SK-MEL-5 (cell line): ENCODE data around the gene R3HDML. TPM values are rescaled to one million over a fixed set of nuclear protein-coding genes. Genes with fewer than 3 reads are reported as not detected.

Experiments used
- DNase-seq: peaks from one replicate; pipeline ENCODE4 v3.0.0-alpha.2; 2016; ENCODE audit warnings: low read depth, low spot score
- in situ Hi-C: cut with HindIII; loops from 2 replicates; pipeline ENCODE4 v1.10.0; 2016; ENCODE audit warnings: low sequenced_read_pairs, high pct_unique_total_duplicates, low pct_unique_long_range_greater_than_20kb
- small RNA-seq, 2 experiments: library from RNA; depleted of rRNA; stranded (forward); fragments of <200 nt; gene quantifications; one replicate each; pipeline ENCODE3, GENCODE V24; 2014
- total RNA-seq: library from RNA; depleted of rRNA; stranded (reverse); fragments of >200 nt; shearing (Covaris generic); gene quantifications from 2 replicates; pipeline ENCODE4 v1.2.3, GENCODE V29; 2014; rRNA removed

The R3HDML gene
- total RNA-seq, 1 experiment from 2014 or later: not detected

GRCh38 chr20:44392088-44392775 lies 55.4 kb downstream of the R3HDML start:
- DNase-seq: no peak
- in situ Hi-C loops: loop anchor here (10.0 kb wide), 1 partner anchor 73 kb away; no protein-coding TSS in a partner anchor

DNA sequence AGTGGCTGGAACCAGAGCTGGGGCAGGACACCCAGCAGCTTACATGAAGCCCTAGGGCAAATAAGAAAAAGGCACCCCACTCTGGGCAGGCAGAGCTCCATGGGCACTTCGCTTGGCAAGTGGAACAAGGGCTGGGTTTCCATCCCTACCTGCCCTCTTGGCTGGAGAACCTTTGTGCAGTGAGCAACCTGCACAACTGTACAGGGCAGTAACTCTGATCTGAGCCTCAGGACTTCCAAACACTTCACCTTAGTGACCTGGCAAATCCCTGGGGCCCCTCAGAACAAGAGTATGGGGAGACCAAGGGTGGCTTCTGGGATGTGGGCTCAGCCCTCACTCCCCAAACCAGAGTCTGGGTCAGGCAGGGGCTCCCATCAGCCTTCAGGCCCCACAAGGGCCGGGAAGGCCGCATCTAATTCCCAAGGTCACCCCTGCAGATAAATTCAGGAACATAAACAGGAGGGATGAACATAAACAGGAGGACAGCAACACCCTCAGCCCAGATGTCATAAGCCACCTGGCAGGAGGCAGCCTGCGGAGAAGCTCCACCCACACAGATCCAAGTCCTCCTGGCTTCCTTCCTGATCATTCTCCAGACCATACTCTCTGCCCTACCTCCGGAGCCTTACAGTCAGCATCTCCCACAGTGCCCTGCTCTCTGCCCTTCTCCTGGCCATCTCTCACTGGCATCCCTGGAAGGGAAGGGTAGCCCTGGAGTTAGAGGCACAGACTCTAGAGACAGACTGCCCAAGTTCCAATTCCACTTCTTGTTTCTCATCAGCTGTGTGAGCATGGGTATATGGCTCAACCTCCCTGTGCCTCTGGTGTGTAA lies 56.1 kb downstream of the R3HDML start:
- in situ Hi-C loops: loop anchor here (10.0 kb wide), 1 partner anchor 72 kb away; no protein-coding TSS in a partner anchor
- no peak for DNase-seq

DNA sequence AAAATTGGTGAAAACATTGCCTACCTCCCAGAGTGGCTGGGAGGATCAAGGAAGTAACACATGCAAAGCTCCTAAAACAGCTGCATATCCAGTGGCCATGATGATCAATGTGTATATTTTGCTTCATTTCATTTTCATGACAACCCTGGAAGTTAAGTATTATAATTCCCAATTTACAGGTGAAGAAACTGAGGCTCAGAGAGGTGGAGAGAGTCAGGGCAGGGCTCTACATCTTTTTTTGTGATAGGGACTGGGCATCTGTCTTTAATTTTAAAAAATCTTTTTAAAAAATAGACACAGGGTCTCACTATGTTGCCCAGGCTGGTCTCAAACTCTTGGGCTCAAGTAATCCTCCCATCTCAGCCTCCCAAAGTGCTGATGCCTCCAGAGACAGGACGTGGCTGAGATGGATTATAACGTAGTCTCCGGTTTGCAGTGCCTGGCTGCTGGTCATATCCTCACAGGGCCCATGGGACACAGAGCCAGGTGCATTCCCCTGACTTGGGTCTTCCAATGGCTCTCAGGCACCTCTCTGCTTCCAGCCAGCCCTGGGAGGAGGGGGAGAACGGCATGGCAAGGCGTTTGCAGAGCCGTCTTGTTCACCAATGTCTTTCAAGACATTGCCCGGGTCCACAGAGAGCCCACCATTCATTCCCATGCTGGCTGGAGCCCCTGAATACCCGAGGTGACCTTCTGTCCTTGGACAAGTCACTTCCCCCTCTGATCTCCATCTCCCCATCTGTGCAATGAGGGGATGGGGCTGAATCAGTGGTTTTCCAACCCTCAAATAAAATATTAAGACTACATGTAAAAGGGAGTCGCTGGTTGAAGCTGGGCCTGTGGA lies 57.0 kb downstream of the R3HDML start:
- in situ Hi-C loops: loop anchor here (10.0 kb wide), 1 partner anchor 71 kb away; no protein-coding TSS in a partner anchor
- DNase-seq: no peak

DNA sequence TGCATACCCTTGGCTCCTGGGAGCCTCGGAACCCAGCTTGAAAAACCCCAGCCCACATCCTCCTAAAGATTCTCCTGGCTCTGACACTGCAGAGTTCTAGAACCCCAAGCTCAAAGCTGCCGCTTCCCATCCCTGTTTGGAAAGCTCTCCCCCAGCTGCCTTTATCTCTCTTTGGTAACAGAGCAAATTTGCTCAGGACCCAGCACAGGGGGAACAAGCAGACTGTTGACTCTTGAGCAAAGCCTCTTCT lies 57.5 kb downstream of the R3HDML start:
- in situ Hi-C loops: loop anchor here (10.0 kb wide), 1 partner anchor 70 kb away; no protein-coding TSS in a partner anchor
- no peak for DNase-seq

DNA sequence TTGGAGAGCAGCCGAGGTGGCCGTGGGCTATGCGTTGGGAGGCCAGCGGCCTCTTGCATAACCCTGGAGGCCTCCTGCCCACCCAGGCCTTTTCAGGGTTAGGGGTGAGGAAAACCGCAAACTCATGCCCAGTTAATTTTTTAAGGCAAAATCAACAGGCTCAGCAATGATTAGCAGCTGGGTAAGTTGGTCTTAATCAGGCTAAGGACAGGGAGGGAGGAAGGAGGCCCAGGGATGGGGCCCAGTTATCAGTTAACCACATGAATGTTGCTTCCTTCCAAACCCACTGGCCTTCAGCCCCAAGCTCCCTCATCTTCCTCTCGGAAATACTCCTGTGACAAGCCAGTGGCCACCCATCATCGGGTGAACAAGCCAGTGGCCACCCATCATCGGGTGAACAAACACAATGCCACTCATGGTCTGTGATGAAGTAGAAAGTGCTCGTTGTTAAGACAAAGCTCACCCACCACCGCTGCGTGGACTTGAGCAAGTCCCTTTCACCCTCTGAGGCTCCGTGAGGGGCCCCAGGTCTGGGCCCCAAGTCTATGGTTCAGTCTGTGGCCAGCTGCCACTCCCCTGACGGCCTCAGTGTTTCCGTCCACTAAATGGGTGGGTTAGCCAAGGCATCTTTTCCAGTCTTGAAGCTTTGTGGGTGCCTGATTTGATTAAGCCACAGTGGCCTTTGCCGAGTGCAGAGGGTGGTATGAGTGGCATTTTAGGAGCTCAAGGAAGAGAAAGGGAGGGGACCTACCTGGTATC lies 58.0 kb downstream of the R3HDML start:
- no peak for DNase-seq
- in situ Hi-C loops: loop anchor here (10.0 kb wide), 1 partner anchor 70 kb away; no protein-coding TSS in a partner anchor

DNA sequence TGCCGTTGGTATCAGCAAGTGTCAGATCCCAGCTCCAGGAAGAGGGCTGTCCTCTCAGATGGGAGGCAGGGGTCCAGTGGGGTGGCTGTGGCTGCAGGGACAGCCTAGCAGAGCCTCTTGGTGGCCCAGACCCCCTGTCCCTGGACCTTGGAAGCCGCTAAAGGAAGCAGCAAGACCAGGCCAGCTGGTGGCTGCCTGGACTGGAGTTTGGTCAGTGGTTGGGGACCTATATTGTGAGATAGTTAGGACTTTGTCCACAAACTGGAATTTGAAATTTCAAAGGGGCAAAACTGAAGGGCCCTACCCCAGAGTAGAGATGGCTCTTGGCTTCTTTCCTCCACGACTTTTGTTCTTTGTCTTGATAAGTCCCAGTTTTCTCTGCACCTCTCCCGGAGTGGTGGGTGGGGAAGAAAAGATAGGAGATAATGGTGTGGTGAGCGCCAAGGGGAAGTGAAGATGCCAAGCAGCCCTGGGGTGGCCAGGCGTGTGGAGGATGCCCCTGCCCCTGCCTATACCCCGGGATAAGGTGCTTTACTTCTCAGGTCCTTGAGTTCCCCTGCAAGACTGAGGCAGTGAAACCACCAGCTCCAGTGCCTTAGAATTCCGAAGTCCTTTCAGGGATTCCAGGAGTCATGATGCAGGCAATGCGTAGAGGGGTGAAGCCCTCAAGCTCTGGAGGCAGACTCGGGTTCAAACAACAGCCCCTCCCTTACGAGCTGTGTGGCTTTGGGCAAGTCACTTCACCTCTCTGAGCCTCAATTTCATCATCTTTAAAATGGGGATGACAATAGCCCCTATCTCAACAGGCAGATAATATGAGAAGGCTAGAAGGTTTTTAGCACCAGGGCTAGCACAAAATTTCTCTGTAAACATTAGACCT lies 58.9 kb downstream of the R3HDML start:
- in situ Hi-C loops: loop anchor here (10.0 kb wide), 1 partner anchor 69 kb away; no protein-coding TSS in a partner anchor
- DNase-seq: no peak

- no peak for DNase-seq
- in situ Hi-C loops: loop anchor here (10.0 kb wide), 1 partner anchor 68 kb away; no protein-coding TSS in a partner anchor
Observed at GRCh38 chr20:44396369-44397130, 59.7 kb downstream of the R3HDML start.

GRCh38 chr20:44398335-44398734 lies 61.5 kb downstream of the R3HDML start:
- in situ Hi-C loops: loop anchor here (10.0 kb wide), 1 partner anchor 66 kb away; no protein-coding TSS in a partner anchor
- DNase-seq: no peak

GRCh38 chr20:44399446-44399845 lies 62.6 kb downstream of the R3HDML start:
- DNase-seq: no peak
- in situ Hi-C loops: loop anchor here (10.0 kb wide), 1 partner anchor 65 kb away; no protein-coding TSS in a partner anchor

GRCh38 chr20:44400671-44400969 lies 63.8 kb downstream of the R3HDML start:
- no peak for DNase-seq
- in situ Hi-C loops: no loop called here

Small RNA genes within 50 kb of the gene (small RNA-seq; reads per million reads assigned to genes)
- 0 reads per million in 2 experiments for gene RF00019

Other genes starting within 250 kb of the R3HDML start
- 0.08 and 0.13 TPM in 2 replicates for gene JPH2, start 149.9 kb upstream of the R3HDML start, total RNA-seq
- gene OSER1, start 126.3 kb upstream of the R3HDML start, total RNA-seq: 49.6 and 50.9 TPM in 2 replicates
- gene GDAP1L1, start 89.7 kb upstream of the R3HDML start, total RNA-seq: 0.43 TPM in 1 of 2 replicates, not detected in the other
- gene FITM2, start 25.8 kb upstream of the R3HDML start, total RNA-seq: 20.0 and 20.9 TPM in 2 replicates
- gene HNF4A, start 18.7 kb downstream of the R3HDML start, total RNA-seq: 0.03 and 0.05 TPM in 2 replicates
- gene TTPAL, start 138.8 kb downstream of the R3HDML start, total RNA-seq: 5.7 and 6.6 TPM in 2 replicates
- gene SERINC3, start 185.0 kb downstream of the R3HDML start, total RNA-seq: 97.1 and 110 TPM in 2 replicates
- 30.6 and 32.7 TPM in 2 replicates for gene PKIG, start 245.5 kb downstream of the R3HDML start, total RNA-seq